Osteoblast (primary cell): ENCODE measurements around the gene ASCC1. TPM values are rescaled to one million over a fixed set of nuclear protein-coding genes. Genes with fewer than 3 reads are reported as not detected.
A peak's percentile ranks its signal among the peaks of the same experiment; 100 is the strongest.

ENCODE experiments used
- DNase-seq: peaks from one replicate; pipeline ENCODE4 v3.0.0; 2011; ENCODE audit warnings: low spot score, mixed read lengths; ENCODE audit not compliant: insufficient read length; ENCODE audit errors: missing footprints
- H2AFZ ChIP-seq: 2 replicates; pipeline ENCODE4 v1.6.0; 2011; ENCODE audit warnings: mild to moderate bottlenecking, low read length
- H3K27ac ChIP-seq: 2 replicates; pipeline ENCODE4 v1.5.1; 2011; ENCODE audit warnings: mild to moderate bottlenecking, low read depth, low read length, moderate library complexity
- H3K27me3 ChIP-seq: 2 replicates; pipeline ENCODE4 v1.6.0; 2012; ENCODE audit warnings: mild to moderate bottlenecking, control low read depth, inconsistent platforms, low read length, moderate library complexity; ENCODE audit not compliant: insufficient read depth
- H3K36me3 ChIP-seq: 2 replicates; pipeline ENCODE4 v1.5.1; 2011; ENCODE audit warnings: mild to moderate bottlenecking, low read length, control low read depth, moderate library complexity; ENCODE audit not compliant: insufficient read depth
- H3K4me1 ChIP-seq: 2 replicates; pipeline ENCODE4 v1.5.1; 2011; ENCODE audit warnings: mild to moderate bottlenecking, low read length, control low read depth, moderate library complexity; ENCODE audit not compliant: insufficient read depth
- H3K4me2 ChIP-seq: 2 replicates; pipeline ENCODE4 v1.6.0; 2011; ENCODE audit warnings: mild to moderate bottlenecking, low read length; ENCODE audit not compliant: insufficient read depth
- H3K4me3 ChIP-seq: fragments of 200-600 bp; sonication (generic); 3 replicates; pipeline ENCODE4 v1.5.1; 2012; ENCODE audit warnings: mild to moderate bottlenecking, low read length, inconsistent platforms; ENCODE audit not compliant: insufficient read depth
- H3K79me2 ChIP-seq: 2 replicates; pipeline ENCODE4 v1.6.0; 2012; ENCODE audit warnings: mild to moderate bottlenecking, low read length, control low read depth, inconsistent platforms; ENCODE audit not compliant: insufficient read depth
- H3K9me3 ChIP-seq: 2 replicates; pipeline ENCODE4 v1.5.1; 2011; ENCODE audit warnings: low read depth, low read length, control low read depth
- H4K20me1 ChIP-seq: 2 replicates; pipeline ENCODE4 v1.6.0; 2012; ENCODE audit warnings: mild to moderate bottlenecking, low read length, control low read depth; ENCODE audit not compliant: insufficient read depth
- total RNA-seq: library from RNA; depleted of rRNA; stranded (reverse); fragments of >200 nt; gene quantifications from 2 replicates; pipeline ENCODE4 v1.2.3, GENCODE V29; 2012
- TF ChIP-seq, protein P1 (sequence below): IDR thresholded peaks from 2 replicates; pipeline ENCODE4 v1.5.1; 2011; ENCODE audit warnings: mild to moderate bottlenecking, low read depth, low read length, moderate library complexity; ENCODE audit errors: extremely low read depth

The ASCC1 gene
- total RNA-seq, 1 donor = 40.2 TPM

DNA sequence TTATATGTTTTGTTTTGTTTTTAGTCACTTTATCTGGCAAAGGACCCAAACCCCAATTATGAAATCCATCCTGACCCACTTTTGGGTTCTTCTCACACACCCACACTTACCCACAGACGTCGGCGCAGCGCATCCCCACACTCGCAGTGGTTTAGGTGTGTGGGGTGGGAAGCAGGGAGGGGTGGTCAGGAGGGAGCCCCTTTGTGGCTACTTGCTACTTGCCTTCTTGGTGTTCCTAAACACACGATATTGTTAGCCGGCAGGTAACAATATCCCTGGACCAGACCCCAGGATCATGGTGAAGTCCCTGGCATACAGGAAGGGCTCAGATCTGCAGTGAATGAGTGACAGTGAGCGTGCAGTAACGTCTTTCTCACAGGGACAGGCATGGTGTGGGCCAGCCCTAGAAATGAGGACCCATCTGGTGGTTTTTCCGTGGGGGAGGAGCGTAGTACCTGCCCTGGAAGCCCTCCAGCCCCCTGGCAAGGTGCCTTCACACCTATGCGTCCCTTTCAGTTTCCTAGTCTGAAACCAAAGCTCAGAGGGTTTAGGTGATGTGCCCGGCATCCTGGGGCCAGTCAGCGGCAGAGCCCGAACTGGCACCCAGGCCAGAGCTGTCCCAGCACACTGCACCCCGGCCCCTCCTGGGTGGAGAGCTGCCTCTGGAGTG is 132.2 kb downstream of the ASCC1 start:
- no peak overlapping the region for H3K4me2 ChIP-seq
- H3K9me3 ChIP-seq = no peaks in the 10 kb centered on the region
- peak; percentile 41 for DNase-seq
- H3K4me1 ChIP-seq = peaks cover 4% of the 10 kb centered on the region
- TF ChIP-seq, protein P1, sequence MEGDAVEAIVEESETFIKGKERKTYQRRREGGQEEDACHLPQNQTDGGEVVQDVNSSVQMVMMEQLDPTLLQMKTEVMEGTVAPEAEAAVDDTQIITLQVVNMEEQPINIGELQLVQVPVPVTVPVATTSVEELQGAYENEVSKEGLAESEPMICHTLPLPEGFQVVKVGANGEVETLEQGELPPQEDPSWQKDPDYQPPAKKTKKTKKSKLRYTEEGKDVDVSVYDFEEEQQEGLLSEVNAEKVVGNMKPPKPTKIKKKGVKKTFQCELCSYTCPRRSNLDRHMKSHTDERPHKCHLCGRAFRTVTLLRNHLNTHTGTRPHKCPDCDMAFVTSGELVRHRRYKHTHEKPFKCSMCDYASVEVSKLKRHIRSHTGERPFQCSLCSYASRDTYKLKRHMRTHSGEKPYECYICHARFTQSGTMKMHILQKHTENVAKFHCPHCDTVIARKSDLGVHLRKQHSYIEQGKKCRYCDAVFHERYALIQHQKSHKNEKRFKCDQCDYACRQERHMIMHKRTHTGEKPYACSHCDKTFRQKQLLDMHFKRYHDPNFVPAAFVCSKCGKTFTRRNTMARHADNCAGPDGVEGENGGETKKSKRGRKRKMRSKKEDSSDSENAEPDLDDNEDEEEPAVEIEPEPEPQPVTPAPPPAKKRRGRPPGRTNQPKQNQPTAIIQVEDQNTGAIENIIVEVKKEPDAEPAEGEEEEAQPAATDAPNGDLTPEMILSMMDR = no peak
- no peaks in the 10 kb centered on the region for H4K20me1 ChIP-seq
- H2AFZ ChIP-seq = no peak overlapping the region
- H3K4me3 ChIP-seq = no peak overlapping the region
- H3K79me2 ChIP-seq = no peaks in the 10 kb centered on the region
- no peak overlapping the region for H3K27ac ChIP-seq
- H3K27me3 ChIP-seq = peaks cover 48% of the 10 kb centered on the region
- H3K36me3 ChIP-seq = no peaks in the 10 kb centered on the region

DNA sequence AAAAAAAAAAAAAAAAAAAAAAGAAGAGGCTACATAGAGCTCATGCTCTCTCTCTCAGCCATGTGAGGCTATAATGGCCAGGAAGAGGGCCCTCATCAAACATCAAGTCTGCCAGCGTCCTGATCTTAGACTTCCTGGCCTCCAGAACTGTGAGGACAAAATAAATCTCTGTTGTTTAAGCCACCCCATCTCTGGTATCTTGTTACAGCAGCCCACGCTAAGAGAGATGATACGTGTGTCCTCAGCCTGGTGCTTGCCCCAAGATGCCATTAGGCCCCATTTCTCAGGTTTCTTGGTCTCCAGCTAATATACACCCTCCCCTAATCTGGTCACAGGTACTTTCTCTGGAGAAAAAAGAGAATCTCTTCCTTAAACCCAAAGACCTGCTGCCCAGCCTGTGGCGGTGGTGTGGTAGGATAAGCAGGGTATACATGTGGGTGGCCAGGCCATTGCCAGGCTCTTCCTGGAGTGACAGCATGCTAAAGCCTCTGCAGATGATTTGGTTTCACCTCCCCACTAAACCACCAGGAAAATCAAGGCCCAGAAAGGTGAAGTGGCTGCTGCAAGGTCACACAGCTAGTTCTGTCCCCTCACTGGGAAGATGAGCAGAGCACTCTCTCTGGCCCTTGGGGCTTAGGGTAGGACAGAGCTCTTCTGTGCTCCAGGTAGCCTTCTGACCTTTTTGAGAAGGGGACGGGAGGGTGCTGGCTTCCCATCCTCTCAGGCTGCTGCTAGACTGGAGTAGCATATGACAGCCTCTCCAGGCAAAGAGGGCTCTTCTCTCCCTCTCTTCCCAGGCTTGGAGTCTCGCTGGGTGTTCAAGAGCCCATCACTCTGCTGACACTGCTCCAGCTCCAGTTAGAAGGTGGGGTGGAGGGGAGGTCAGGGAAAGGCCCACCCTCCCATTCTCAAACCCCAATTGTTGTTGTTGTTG is 133.0 kb downstream of the ASCC1 start:
- H3K79me2 ChIP-seq = no peaks in the 10 kb centered on the region
- no peak overlapping the region for H2AFZ ChIP-seq
- no peaks in the 10 kb centered on the region for H3K36me3 ChIP-seq
- H4K20me1 ChIP-seq = no peaks in the 10 kb centered on the region
- no peak overlapping the region for H3K27ac ChIP-seq
- H3K4me3 ChIP-seq = no peak overlapping the region
- no peaks in the 10 kb centered on the region for H3K9me3 ChIP-seq
- H3K4me1 ChIP-seq = no peaks in the 10 kb centered on the region
- peaks cover 40% of the 10 kb centered on the region for H3K27me3 ChIP-seq
- DNase-seq = peak; percentile 38
- H3K4me2 ChIP-seq = no peak overlapping the region
- TF ChIP-seq, protein P1 = no peak

DNA sequence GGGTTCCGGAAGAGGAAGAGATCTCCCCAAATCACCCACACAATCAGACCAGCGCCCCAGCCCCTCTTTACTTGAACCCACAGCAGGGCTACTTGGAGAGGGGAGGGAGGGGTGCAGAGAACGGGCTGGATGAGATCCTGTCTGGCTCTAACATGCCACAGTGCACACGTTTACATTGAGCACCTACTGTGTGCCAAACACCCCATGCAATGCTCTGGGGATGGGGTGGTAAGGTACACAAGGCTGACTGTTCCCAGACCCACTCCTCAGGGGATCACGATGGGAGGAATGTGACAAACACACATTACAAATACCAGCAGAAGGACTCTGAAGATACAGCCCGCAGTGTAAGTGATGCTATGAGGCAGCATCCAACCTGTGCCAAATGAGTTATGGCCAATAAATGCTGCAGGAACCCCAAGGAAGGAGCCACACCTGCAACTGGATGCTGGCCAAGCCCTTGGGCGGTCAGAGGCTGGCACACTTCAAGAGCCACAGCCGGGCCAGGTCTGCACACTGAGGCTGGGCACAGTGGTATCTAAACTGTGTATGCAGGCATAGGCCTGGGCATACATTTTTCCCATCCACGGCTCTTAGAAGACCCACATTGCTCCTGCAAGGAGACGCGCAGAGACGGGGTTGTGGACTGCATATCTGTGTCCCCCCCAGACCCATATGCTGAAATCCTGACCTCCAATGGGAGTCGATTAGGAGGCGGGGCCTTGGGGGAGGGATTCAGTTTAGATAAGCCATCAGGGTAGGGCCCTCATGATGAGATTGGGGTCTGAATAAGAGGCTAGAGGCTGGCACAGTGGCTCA is 134.1 kb downstream of the ASCC1 start:
- TF ChIP-seq, protein P1 = no peak
- H3K4me1 ChIP-seq = no peaks in the 10 kb centered on the region
- no peak overlapping the region for H3K4me3 ChIP-seq
- peaks cover 30% of the 10 kb centered on the region for H3K27me3 ChIP-seq
- no peaks in the 10 kb centered on the region for H4K20me1 ChIP-seq
- no peak overlapping the region for H2AFZ ChIP-seq
- peak; percentile 54 for DNase-seq
- H3K4me2 ChIP-seq = no peak overlapping the region
- no peaks in the 10 kb centered on the region for H3K9me3 ChIP-seq
- H3K79me2 ChIP-seq = no peaks in the 10 kb centered on the region
- no peaks in the 10 kb centered on the region for H3K36me3 ChIP-seq
- no peak overlapping the region for H3K27ac ChIP-seq
